Measurements from ENCODE around the gene RAB14. TPM values are rescaled to one million over a fixed set of nuclear protein-coding genes. Genes with fewer than 3 reads are reported as not detected.
"Not testable (repeated sequence)": the region's sequence is repeated elsewhere in the genome, so short reads cannot be mapped to it uniquely, and the experiment has no call there.

RAB14 gene
- polyA plus RNA-seq, 3 donors: 14.1 to 31.0 (median 26.0) TPM

DNA sequence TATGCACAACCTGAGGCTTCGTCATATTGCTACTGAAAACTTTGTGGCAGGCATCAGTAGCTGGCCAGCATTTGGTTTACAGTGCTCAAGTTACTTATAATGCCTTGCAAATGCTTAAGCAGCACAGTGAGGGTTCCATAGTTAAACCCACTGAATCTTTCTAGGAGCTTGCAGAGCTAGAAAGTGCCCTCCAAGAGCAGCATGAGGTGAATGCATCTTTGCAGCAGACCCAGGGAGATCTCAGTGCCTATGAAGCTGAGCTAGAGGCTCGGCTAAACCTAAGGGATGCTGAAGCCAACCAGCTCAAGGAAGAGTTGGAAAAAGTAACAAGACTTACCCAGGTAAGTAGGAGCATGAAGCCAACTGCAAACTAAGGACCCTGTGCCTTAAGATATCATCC lies 66.0 kb downstream of the RAB14 start:
- no peak overlapping the region for H3K27ac ChIP-seq (ENCODE audit: low read depth, low read length)
- WGBS, 3 donors: 95 to 96% (median 95%) methylated on average over 2 of the region's 2 CpGs

DNA sequence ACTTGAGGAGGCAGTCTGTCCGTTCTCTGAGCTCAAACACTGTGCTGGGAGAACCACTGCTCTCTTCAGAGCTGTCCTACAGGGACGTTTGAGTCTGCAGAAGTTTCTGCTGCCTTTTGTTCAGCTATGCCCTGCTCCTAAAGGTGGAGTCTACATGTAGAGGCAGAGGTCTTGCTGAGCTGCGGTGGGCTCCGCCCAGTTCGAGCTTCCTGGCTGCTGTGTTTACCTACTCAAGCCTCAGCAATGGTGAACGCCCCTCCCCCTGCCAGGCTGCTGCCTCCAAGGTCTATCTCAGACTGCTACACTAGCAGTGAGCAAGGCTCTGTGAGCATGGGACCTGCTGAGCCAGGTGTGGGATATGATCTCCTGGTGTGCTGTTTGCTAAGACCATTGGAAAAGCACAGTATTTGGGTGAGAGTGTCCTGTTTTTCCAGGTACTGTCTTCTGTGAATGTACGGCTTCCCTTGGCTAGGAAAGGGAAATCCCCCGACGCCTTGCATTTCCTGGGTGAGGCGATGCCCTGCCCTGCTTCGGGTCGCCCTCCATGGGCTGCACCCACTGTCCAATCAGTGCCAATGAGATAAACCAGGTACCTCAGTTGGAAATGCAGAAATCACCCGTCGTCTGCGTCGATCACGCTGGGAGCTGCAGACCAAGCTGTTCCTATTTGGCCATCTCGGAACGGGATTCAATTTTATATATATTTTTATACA lies 68.4 kb downstream of the RAB14 start:
- WGBS, 3 donors: 73 to 80% (median 80%) methylated on average over 19 of the region's 19 CpGs

DNA sequence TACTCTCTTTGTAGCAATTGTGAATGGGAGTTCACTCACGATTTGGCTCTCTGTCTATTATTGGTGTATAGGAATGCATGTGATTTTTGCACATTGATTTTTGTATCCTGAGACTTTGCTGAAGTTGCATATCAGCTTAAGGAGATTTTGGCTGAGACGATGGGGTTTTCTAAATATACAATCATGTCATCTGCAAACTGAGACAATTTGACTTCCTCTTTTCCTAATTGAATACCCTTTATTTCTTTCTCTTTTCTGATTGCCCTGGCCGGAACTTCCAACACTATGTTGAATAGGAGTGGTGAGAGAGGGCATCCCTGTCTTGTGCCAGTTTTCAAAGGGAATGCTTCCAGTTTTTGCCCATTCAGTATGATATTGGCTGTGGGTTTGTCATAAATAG lies 72.3 kb downstream of the RAB14 start:
- 68 to 92% (median 72%) methylated on average over 3 of the region's 3 CpGs for WGBS, 3 donors
- not testable (repeated sequence) for H3K27ac ChIP-seq (ENCODE audit: low read depth, low read length)

More for the DNA sequence above, 68.4 kb downstream of the RAB14 start:
- H3K27ac ChIP-seq (ENCODE audit: low read depth, low read length): no peak overlapping the region

Other genes starting within 250 kb of the RAB14 start
- 10 to 100 TPM in 1 of 3 donors, 1 to 10 TPM in 2; 2.7 to 14.1 (median 3.0) TPM for gene C5, start 151.6 kb downstream of the RAB14 start, polyA plus RNA-seq
- 10 to 100 TPM in 1 of 3 donors, 1 to 10 TPM in 2; 3.9 to 11.1 (median 6.7) TPM for gene CNTRL, start 126.9 kb downstream of the RAB14 start, polyA plus RNA-seq
- 1,000 to 10,000 TPM in 2 of 3 donors, 100 to 1,000 TPM in 1; 183 to 2,232 (median 1,519) TPM for gene GSN, start 66.3 kb upstream of the RAB14 start, polyA plus RNA-seq
- 100 to 1,000 TPM in 2 of 3 donors, 10 to 100 TPM in 1; 36.4 to 333 (median 194) TPM for gene STOM, start 168.4 kb upstream of the RAB14 start, polyA plus RNA-seq

Data from adipose tissue (tissue), 3 donors.